HepG2 (cell line): Measurements from ENCODE around the gene NEBL. TPM values are rescaled to one million over a fixed set of nuclear protein-coding genes. Genes with fewer than 3 reads are reported as not detected.

Experiments used
- ATAC-seq: fragments of 200-7000 bp; cut with Tn5 transposase; 3 replicates; pipeline ENCODE4 v1.9.1; 2020; ENCODE audit warnings: mild to moderate bottlenecking, moderate library complexity
- BruUV-seq: library from RNA; stranded (reverse); fragments of 400-500 nt; replicated peaks from 2 replicates; lab custom pipeline; 2021; lab: Mats Ljungman, UMichigan
- CTCF ChIA-PET: fragments of 300-600 bp; formaldehyde crosslinking; extraction: SDS; loops from one replicate; lab custom pipeline; 2021; ENCODE audit warnings: low total read pairs, inconsistent platforms, low intra/inter-chr PET ratio; lab: Yijun Ruan, JAX
- POLR2A ChIA-PET: fragments of 350-600 bp; sonication (Branson Sonifier 250); formaldehyde crosslinking; loops from one replicate; lab custom pipeline; 2020; ENCODE audit warnings: antibody characterized with exemption, inconsistent platforms; lab: Yijun Ruan, JAX
- DNase-seq: peaks from one replicate; pipeline ENCODE4 v3.0.0-alpha.2; 2015; ENCODE audit warnings: low spot score
- FAIRE-seq: peaks from 3 replicates; lab custom pipeline; 2011; peaks lifted over from hg19 to GRCh38; lab: Jason Lieb, UNC
- H2AFZ ChIP-seq: one replicate; pipeline ENCODE4 v1.6.1; 2011; ENCODE audit warnings: low read length, inconsistent platforms
- H3K27ac ChIP-seq: fragments of 300-600 bp; 3 replicates; pipeline ENCODE4 v1.8.0; 2011; ENCODE audit warnings: mixed run types, mild to moderate bottlenecking, mixed read lengths, low read length, inconsistent platforms; ENCODE audit not compliant: insufficient read depth; ENCODE audit errors: extremely low read length
- H3K27me3 ChIP-seq, 2 experiments: fragments of 200-600 bp in 1 of 2; 2 replicates in 1 of 2; 3 replicates in 1 of 2; pipeline versions ENCODE4 v1.6.0 to v1.8.0; 2011; ENCODE audit warnings: low read length in 2 of 2, mild to moderate bottlenecking in 2 of 2, moderate library complexity in 2 of 2, inconsistent platforms in 1 of 2; ENCODE audit not compliant: insufficient read depth in 2 of 2, control insufficient read depth in 1 of 2
- H3K36me3 ChIP-seq, 2 experiments: fragments of 200-600 bp in 1 of 2; replicated peaks in 1 of 2; 2 replicates in 1 of 2; 3 replicates in 1 of 2; pipeline versions ENCODE4 v1.5.1 to v1.8.0; 2011; ENCODE audit warnings: low read length in 2 of 2, inconsistent platforms in 1 of 2; ENCODE audit not compliant: insufficient read depth in 2 of 2, control insufficient read depth in 1 of 2
- H3K4me1 ChIP-seq: 2 replicates; pipeline ENCODE4 v1.5.1; 2012; ENCODE audit warnings: low read length, inconsistent platforms; ENCODE audit not compliant: insufficient read depth
- H3K4me2 ChIP-seq: 2 replicates; pipeline ENCODE4 v1.6.0; 2011; ENCODE audit warnings: low read depth, low read length, inconsistent platforms
- H3K4me3 ChIP-seq, 3 experiments: fragments of 200-600 bp in 1 of 3; sonication (generic), shearing (Covaris generic) in 1 of 3; replicated peaks in 1 of 3; 2 replicates each; pipeline ENCODE4 v1.5.1; 2011 to 2016; ENCODE audit warnings: low read length in 3 of 3, inconsistent platforms in 2 of 3, low read depth in 2 of 3, mild to moderate bottlenecking in 2 of 3, control low read depth in 1 of 3, mixed read lengths in 1 of 3; ENCODE audit not compliant: insufficient read depth in 1 of 3
- H3K79me2 ChIP-seq: one replicate; pipeline ENCODE4 v1.6.1; 2011; ENCODE audit warnings: low read length, inconsistent platforms; ENCODE audit not compliant: insufficient read depth
- H3K9ac ChIP-seq: 2 replicates; pipeline ENCODE4 v1.6.0; 2011; ENCODE audit warnings: mild to moderate bottlenecking, low read depth, low read length, inconsistent platforms; ENCODE audit not compliant: insufficient read depth
- H3K9me3 ChIP-seq: 2 replicates; pipeline ENCODE4 v1.5.1; 2012; ENCODE audit warnings: mild to moderate bottlenecking, low read length
- H4K20me1 ChIP-seq: 2 replicates; pipeline ENCODE4 v1.6.0; 2011; ENCODE audit warnings: inconsistent platforms, mild to moderate bottlenecking, low read length, moderate library complexity; ENCODE audit not compliant: insufficient read depth
- AFF4 ChIP-seq: sonication (generic); formaldehyde crosslinking; IDR thresholded peaks from 2 replicates; pipeline ENCODE4 v1.4.0; 2020; ENCODE audit warnings: missing genetic modification reagents
- ATF3 ChIP-seq: sonication (generic); formaldehyde crosslinking; IDR thresholded peaks from 2 replicates; pipeline ENCODE4 v1.4.0; 2020; ENCODE audit warnings: missing genetic modification reagents
- KLF12 ChIP-seq: sonication (generic); formaldehyde crosslinking; IDR thresholded peaks from 2 replicates; pipeline ENCODE4 v1.4.0; 2020; ENCODE audit warnings: missing genetic modification reagents, borderline replicate concordance
- MEF2D ChIP-seq: sonication (generic); formaldehyde crosslinking; IDR thresholded peaks from 2 replicates; pipeline ENCODE4 v1.5.1; 2020; ENCODE audit warnings: mild to moderate bottlenecking, missing genetic modification reagents
- NFATC3 ChIP-seq: sonication (generic); formaldehyde crosslinking; IDR thresholded peaks from 2 replicates; pipeline ENCODE4 v1.5.1; 2020; ENCODE audit warnings: mild to moderate bottlenecking, missing genetic modification reagents
- NFIC ChIP-seq: IDR thresholded peaks from 2 replicates; pipeline ENCODE4 v1.6.1; 2012; ENCODE audit warnings: mild to moderate bottlenecking, low read length, inconsistent platforms
- NR1H2 ChIP-seq: sonication (generic); formaldehyde crosslinking; IDR thresholded peaks from 2 replicates; pipeline ENCODE4 v1.8.1; 2022; ENCODE audit warnings: low read depth, missing genetic modification reagents, borderline replicate concordance
- PRDM4 ChIP-seq: sonication (generic); formaldehyde crosslinking; IDR thresholded peaks from 2 replicates; pipeline ENCODE4 v1.9.0; 2021; ENCODE audit warnings: missing genetic modification reagents, borderline replicate concordance
- STAT6 ChIP-seq: sonication (generic); formaldehyde crosslinking; IDR thresholded peaks from 2 replicates; pipeline ENCODE4 v1.4.0; 2020; ENCODE audit warnings: missing genetic modification reagents, mild to moderate bottlenecking, borderline replicate concordance
- THAP7 ChIP-seq: sonication (generic); formaldehyde crosslinking; IDR thresholded peaks from 2 replicates; pipeline ENCODE4 v1.8.1; 2023; ENCODE audit warnings: mild to moderate bottlenecking, missing genetic modification reagents
- TRIM24 ChIP-seq: sonication (generic); formaldehyde crosslinking; IDR thresholded peaks from 2 replicates; pipeline ENCODE4 v1.8.0; 2022; ENCODE audit warnings: mild to moderate bottlenecking, missing genetic modification reagents
- ZNF3 ChIP-seq: IDR thresholded peaks from 2 replicates; pipeline ENCODE4 v1.7.0; 2017; ENCODE audit warnings: inconsistent platforms
- ZNF614 ChIP-seq: IDR thresholded peaks from 2 replicates; pipeline ENCODE4 v1.6.1; 2018; ENCODE audit warnings: missing biosample characterization, missing genetic modification reagents, inconsistent platforms, borderline replicate concordance
- ZNF749 ChIP-seq: sonication (generic); formaldehyde crosslinking; IDR thresholded peaks from 2 replicates; pipeline ENCODE4 v1.8.0; 2022; ENCODE audit warnings: mild to moderate bottlenecking, missing genetic modification reagents, moderate library complexity, borderline replicate concordance
- WGBS: methylation state at CpG from one replicate; pipeline ENCODE4 v1.1.6; 2017; ENCODE audit warnings: low lambda C conversion rate; 5-methylcytosine and 5-hydroxymethylcytosine counted together
- in situ Hi-C: cut with HindIII; loops from 2 replicates; pipeline ENCODE4 v1.10.0; 2017; ENCODE audit warnings: low pct_unique_long_range_greater_than_20kb; ENCODE audit not compliant: extremely low pct_ligation_motif_present
- intact Hi-C: fragments of 100-400 bp; cut with micrococcal nuclease; formaldehyde crosslinking; loops from one replicate; pipeline ENCODE4 v1.10.0; 2022; ENCODE audit not compliant: unreplicated experiment
- polyA plus RNA-seq, 8 experiments: library from polyadenylated mRNA; depleted of rRNA in 3 of 8; stranded (reverse) in 7 of 8; unstranded in 1 of 8; fragments of >200 nt; fragmentation: Illumina TruSeq in 4 of 8; extraction: Trizol in 4 of 8; gene quantifications; 2 replicates each; pipeline versions ENCODE4 v1.2.1 to v1.2.3, GENCODE V29; 2011 to 2016; ENCODE audit warnings: low read depth in 4 of 8, missing spikeins in 1 of 8, mixed read lengths in 1 of 8; ENCODE audit not compliant: insufficient read depth in 1 of 8
- total RNA-seq, 5 experiments: library from RNA; depleted of rRNA; stranded (reverse); fragments of >200 nt; fragmentation: Illumina TruSeq; extraction: Trizol; gene quantifications; 2 replicates each; pipeline ENCODE4 v1.2.3, GENCODE V29; 2016; ENCODE audit warnings: low read depth in 1 of 5

NEBL gene
- total and polyA plus RNA-seq, 2 of the 13 experiments (the other 11 are each of a cell fraction or from before 2014, with no cell fraction given), result not detected

GRCh38 chr10:20891338-20891714 is 5.8 kb downstream of the NEBL start:
- CTCF ChIA-PET, result no interaction called here
- BruUV-seq, result no TSS peak
- intact Hi-C loops, result no loop called here
- FAIRE-seq (no peak), ATAC-seq (no peak)
- no peak overlapping the region for H3K27ac ChIP-seq
- POLR2A ChIA-PET, result no interaction called here
- H3K36me3 ChIP-seq, result no peaks in the 10 kb centered on the region
- no peak overlapping the region for H3K9ac ChIP-seq
- in situ Hi-C loops, result no loop called here
- no peaks in the 10 kb centered on the region for H3K79me2 ChIP-seq
- WGBS, result under 1% methylated on average over 2 of the region's 2 CpGs
- H3K27me3 ChIP-seq, result peaks cover 0 to 3% of the 10 kb centered on the region in 2 experiments; a peak in 1 of 5 replicates
- no peaks in the 10 kb centered on the region for H3K4me1 ChIP-seq
- TF ChIP-seq MEF2D (CRISPR knock-in tag) (no peak), STAT6 (CRISPR knock-in tag) (no peak), PRDM4 (CRISPR knock-in tag) (no peak), ZNF749 (CRISPR knock-in tag) (no peak), NFIC (no peak), AFF4 (no peak), TRIM24 (CRISPR knock-in tag) (no peak), NFATC3 (CRISPR knock-in tag) (no peak), NR1H2 (CRISPR knock-in tag) (no peak), THAP7 (CRISPR knock-in tag) (no peak), ZNF3 (CRISPR knock-in tag) (no peak), ZNF614 (no peak), KLF12 (CRISPR knock-in tag) (no peak), ATF3 (CRISPR knock-in tag) (no peak)
- TF ChIP-seq, all 625 proteins: peak for 0
- H3K9me3 ChIP-seq, result no peaks in the 10 kb centered on the region
- no peak overlapping the region for H3K4me2 ChIP-seq
- H3K4me3 ChIP-seq, result no peak overlapping the region
- H4K20me1 ChIP-seq, result no peaks in the 10 kb centered on the region
- H2AFZ ChIP-seq, result no peak overlapping the region
- DNase-seq, result no peak
